HG03439 (cell line): Measurements from ENCODE around the gene NUBP2.
"Not testable (repeated sequence)": the region's sequence is repeated elsewhere in the genome, so short reads cannot be mapped to it uniquely, and the experiment has no call there.

Experiments
- ATAC-seq: cut with Tn5 transposase; IDR thresholded peaks from one replicate; pipeline ENCODE4 v1.9.1; 2021; ENCODE audit warnings: mild to moderate bottlenecking, moderate library complexity; ENCODE audit not compliant: unreplicated experiment

Gene NUBP2

GRCh38 chr16:1794908-1795666 lies 12.3 kb downstream of the NUBP2 start:
- no peak for ATAC-seq

GRCh38 chr16:1799263-1799662 lies 16.5 kb downstream of the NUBP2 start:
- ATAC-seq = not testable (repeated sequence)

- no peak for ATAC-seq
Observed at GRCh38 chr16:1800701-1801100, 17.9 kb downstream of the NUBP2 start.

GRCh38 chr16:1807626-1808025 lies 24.9 kb downstream of the NUBP2 start:
- no peak for ATAC-seq

- ATAC-seq = no peak
Observed at GRCh38 chr16:1808691-1809090, 25.9 kb downstream of the NUBP2 start.

GRCh38 chr16:1809281-1809801 lies 26.6 kb downstream of the NUBP2 start:
- ATAC-seq = no peak

GRCh38 chr16:1810106-1810505 lies 27.3 kb downstream of the NUBP2 start:
- no peak for ATAC-seq

GRCh38 chr16:1810536-1810935 lies 27.8 kb downstream of the NUBP2 start:
- ATAC-seq = no peak

- no peak for ATAC-seq
Observed at GRCh38 chr16:1812732-1813163, 30.0 kb downstream of the NUBP2 start.

- ATAC-seq = no peak
Observed at GRCh38 chr16:1815461-1815860, 32.7 kb downstream of the NUBP2 start.

GRCh38 chr16:1816396-1817275 lies 33.9 kb downstream of the NUBP2 start:
- no peak for ATAC-seq

- ATAC-seq = no peak
Observed at GRCh38 chr16:1817276-1817589, 34.5 kb downstream of the NUBP2 start.

GRCh38 chr16:1817716-1818115 lies 35.0 kb downstream of the NUBP2 start:
- ATAC-seq = no peak

- ATAC-seq = no peak
Observed at GRCh38 chr16:1818204-1818872, 35.6 kb downstream of the NUBP2 start.

- no peak for ATAC-seq
Observed at GRCh38 chr16:1818873-1819525, 36.2 kb downstream of the NUBP2 start.

- ATAC-seq = no peak
Observed at GRCh38 chr16:1819611-1820010, 36.9 kb downstream of the NUBP2 start.

- no peak for ATAC-seq
Observed at GRCh38 chr16:1820096-1820945, 37.6 kb downstream of the NUBP2 start.

GRCh38 chr16:1820946-1821290 lies 38.2 kb downstream of the NUBP2 start:
- ATAC-seq = no peak

GRCh38 chr16:1821861-1822611 lies 39.3 kb downstream of the NUBP2 start:
- ATAC-seq = no peak
